ENCODE measurements around the gene MCM5.

Gene MCM5

GRCh38 chr22:35398591-35398973, 1.4 kb upstream of the MCM5 start:
- no peak for DNase-seq (ENCODE audit: low read depth, low spot score)
- ChIA-PET CTCF (interaction anchor here (1.2 kb wide), 1 partner anchor 14 kb away, joined by 3 read pairs; no protein-coding TSS in a partner anchor), POLR2A (no interaction called here)
- TF ChIP-seq CTCF (IDR thresholded peaks at IDR 0.05; ENCODE audit: insufficient read depth, low read length, missing control alignments) = no peak
- no peak overlapping the region for H3K4me3 ChIP-seq (ENCODE audit: low read depth, low read length)

GRCh38 chr22:35399114-35399677, 744 bp upstream of the MCM5 start:
- ChIA-PET CTCF (no interaction called here), POLR2A (no interaction called here)
- no peak for DNase-seq (ENCODE audit: low read depth, low spot score)
- peak overlapping the region; percentile 61 for H3K4me3 ChIP-seq (ENCODE audit: low read depth, low read length)
- TF ChIP-seq CTCF (IDR thresholded peaks at IDR 0.05; ENCODE audit: insufficient read depth, low read length, missing control alignments) = no peak

- no peak for TF ChIP-seq CTCF (IDR thresholded peaks at IDR 0.05; ENCODE audit: insufficient read depth, low read length, missing control alignments)
- no peak for DNase-seq (ENCODE audit: low read depth, low spot score)
- ChIA-PET POLR2A (no interaction called here), CTCF (interaction anchor here (1.3 kb wide), 1 partner anchor 183 kb away, joined by 5 read pairs; no protein-coding TSS in a partner anchor)
- peak overlapping the region; percentile 89 for H3K4me3 ChIP-seq (ENCODE audit: low read depth, low read length)
Measured at GRCh38 chr22:35400501-35400790, 506 bp downstream of the MCM5 start.

GRCh38 chr22:35401863-35402262, 1.9 kb downstream of the MCM5 start:
- POLR2A ChIA-PET = no interaction called here
- H3K4me3 ChIP-seq (ENCODE audit: low read depth, low read length) = no peak overlapping the region
- CTCF ChIA-PET = interaction anchor here (1.3 kb wide), 1 partner anchor 182 kb away, joined by 5 read pairs; no protein-coding TSS in a partner anchor

GRCh38 chr22:35403356-35403755, 3.4 kb downstream of the MCM5 start:
- CTCF ChIA-PET = interaction anchor here (0.8 to 1.1 kb wide), 3 partner anchors 28 to 180 kb away, joined by 3 to 6 read pairs (median 5); no protein-coding TSS in a partner anchor
- POLR2A ChIA-PET = interaction anchor here (1.3 kb wide), 1 partner anchor 10 kb away, joined by 3 read pairs; no protein-coding TSS in a partner anchor
- no peak for DNase-seq (ENCODE audit: low read depth, low spot score)
- H3K4me3 ChIP-seq (ENCODE audit: low read depth, low read length) = no peak overlapping the region
- TF ChIP-seq CTCF (IDR thresholded peaks at IDR 0.05; ENCODE audit: insufficient read depth, low read length, missing control alignments) = no peak

More at GRCh38 chr22:35401863-35402262, 1.9 kb downstream of the MCM5 start:
- DNase-seq (ENCODE audit: low read depth, low spot score) = no peak
- no peak for TF ChIP-seq CTCF (IDR thresholded peaks at IDR 0.05; ENCODE audit: insufficient read depth, low read length, missing control alignments)

GRCh38 chr22:35404176-35404575, 4.2 kb downstream of the MCM5 start:
- POLR2A ChIA-PET = no interaction called here
- DNase-seq (ENCODE audit: low read depth, low spot score) = no peak
- CTCF ChIA-PET = interaction anchor here (0.7 to 1.1 kb wide), 3 partner anchors 13 to 180 kb away, joined by 3 to 6 read pairs (median 5); no protein-coding TSS in a partner anchor
- TF ChIP-seq CTCF (IDR thresholded peaks at IDR 0.05; ENCODE audit: insufficient read depth, low read length, missing control alignments) = no peak
- no peak overlapping the region for H3K4me3 ChIP-seq (ENCODE audit: low read depth, low read length)

Measured in AG04449 (cell line).